Panc1 (cell line): ENCODE measurements around the gene COG2. TPM values are rescaled to one million over a fixed set of nuclear protein-coding genes. Genes with fewer than 3 reads are reported as not detected.
"Not testable (repeated sequence)": the region's sequence is repeated elsewhere in the genome, so short reads cannot be mapped to it uniquely, and the experiment has no call there.

Experiments used
- ATAC-seq: fragments of 200-7000 bp; cut with Tn5 transposase; 2 replicates; pipeline ENCODE4 v1.9.1; 2020; ENCODE audit warnings: mild to moderate bottlenecking, moderate library complexity
- BruUV-seq: library from RNA; stranded (reverse); fragments of 400-500 nt; replicated peaks from 2 replicates; lab custom pipeline; 2021; lab: Mats Ljungman, UMichigan
- CTCF ChIA-PET: fragments of 300-600 bp; sonication (Branson Sonifier 250); formaldehyde crosslinking; loops from one replicate; lab custom pipeline; 2022; ENCODE audit warnings: antibody characterized with exemption; lab: Charles Lee
- POLR2A ChIA-PET: fragments of 300-600 bp; sonication (Branson Sonifier 250); formaldehyde crosslinking; loops from one replicate; lab custom pipeline; 2022; ENCODE audit warnings: antibody characterized with exemption; lab: Charles Lee
- DNase-seq: peaks from one replicate; pipeline ENCODE4 v3.0.0-alpha.2; 2010; ENCODE audit warnings: low read depth, low spot score
- H3K27ac ChIP-seq: 2 replicates; pipeline ENCODE4 v1.5.1; 2011; ENCODE audit warnings: mild to moderate bottlenecking, low read length, inconsistent platforms
- H3K27me3 ChIP-seq: fragments of 200-500 bp; sonication (Bioruptor generic); 2 replicates; pipeline ENCODE4 v1.6.0; 2014; ENCODE audit warnings: low read length, inconsistent platforms; ENCODE audit not compliant: control insufficient read depth, insufficient read depth
- H3K36me3 ChIP-seq: fragments of 200-500 bp; sonication (Bioruptor generic); 2 replicates; pipeline ENCODE4 v1.5.1; 2014; ENCODE audit warnings: inconsistent platforms, mild to moderate bottlenecking, low read length, moderate library complexity; ENCODE audit not compliant: control insufficient read depth, insufficient read depth
- H3K4me1 ChIP-seq: 2 replicates; pipeline ENCODE4 v1.5.1; 2011; ENCODE audit warnings: inconsistent platforms, mild to moderate bottlenecking, low read length, moderate library complexity; ENCODE audit not compliant: control insufficient read depth, insufficient read depth
- H3K4me3 ChIP-seq, 2 experiments: 2 replicates each; pipeline ENCODE4 v1.5.1; 2011 to 2012; ENCODE audit warnings: low read depth in 2 of 2, low read length in 2 of 2, mild to moderate bottlenecking in 2 of 2, inconsistent platforms in 1 of 2, moderate library complexity in 1 of 2
- H3K9me3 ChIP-seq: fragments of 200-500 bp; sonication (Bioruptor generic); 2 replicates; pipeline ENCODE4 v1.5.1; 2014; ENCODE audit warnings: low read depth, mild to moderate bottlenecking, inconsistent platforms, low read length, moderate library complexity; ENCODE audit not compliant: control insufficient read depth, insufficient read depth
- CTCF ChIP-seq: fragments of 450-650 bp; IDR thresholded peaks from 2 replicates; pipeline ENCODE4 v1.5.1; 2017; ENCODE audit warnings: mild to moderate bottlenecking
- POLR2AphosphoS5 ChIP-seq: IDR thresholded peaks from 2 replicates; pipeline ENCODE4 v1.6.1; 2012; ENCODE audit warnings: mild to moderate bottlenecking, low read depth, low read length, moderate library complexity
- SIN3A ChIP-seq: IDR thresholded peaks from 2 replicates; pipeline ENCODE4 v1.6.1; 2012; ENCODE audit warnings: low read depth, mild to moderate bottlenecking, low read length, moderate library complexity, borderline replicate concordance; ENCODE audit not compliant: insufficient read depth
- TCF7L2 ChIP-seq: IDR thresholded peaks from 2 replicates; pipeline ENCODE4 v1.6.1; 2011; ENCODE audit warnings: mild to moderate bottlenecking, low read depth, low read length, inconsistent platforms
- in situ Hi-C: cut with HindIII; loops from 2 replicates; pipeline ENCODE4 v1.10.0; 2016; ENCODE audit warnings: low sequenced_read_pairs, low pct_unique_long_range_greater_than_20kb
- intact Hi-C: fragments of 100-400 bp; cut with micrococcal nuclease; formaldehyde crosslinking; loops from one replicate; pipeline ENCODE4 v1.10.0; 2022; ENCODE audit not compliant: unreplicated experiment
- total RNA-seq: library from RNA; stranded (reverse); gene quantifications from one replicate; pipeline ENCODE4 v1.2.1, GENCODE V29; 2021; ENCODE audit not compliant: unreplicated experiment
- TF ChIP-seq, protein P1 (sequence below), 2 experiments: IDR thresholded peaks; 2 replicates each; pipeline ENCODE4 v1.6.1; 2011 to 2012; ENCODE audit warnings: low read depth in 2 of 2, control low read depth in 1 of 2, low read length in 1 of 2, mild to moderate bottlenecking in 1 of 2, moderate library complexity in 1 of 2; ENCODE audit not compliant: insufficient read depth in 1 of 2

Gene COG2
- total RNA-seq, 1 experiment from 2014 or later: 20.5 TPM

GRCh38 chr1:230599926-230600656 is 42.2 kb upstream of the COG2 start:
- H3K9me3 ChIP-seq: no peaks in the 10 kb centered on the region
- ChIA-PET CTCF (no interaction called here), POLR2A (no interaction called here)
- intact Hi-C loops: no loop called here
- H3K36me3 ChIP-seq: no peaks in the 10 kb centered on the region
- no peaks in the 10 kb centered on the region for H3K4me1 ChIP-seq
- TF ChIP-seq CTCF (no peak), SIN3A (no peak), TCF7L2 (no peak), POLR2AphosphoS5 (no peak)
- TF ChIP-seq, protein P1, sequence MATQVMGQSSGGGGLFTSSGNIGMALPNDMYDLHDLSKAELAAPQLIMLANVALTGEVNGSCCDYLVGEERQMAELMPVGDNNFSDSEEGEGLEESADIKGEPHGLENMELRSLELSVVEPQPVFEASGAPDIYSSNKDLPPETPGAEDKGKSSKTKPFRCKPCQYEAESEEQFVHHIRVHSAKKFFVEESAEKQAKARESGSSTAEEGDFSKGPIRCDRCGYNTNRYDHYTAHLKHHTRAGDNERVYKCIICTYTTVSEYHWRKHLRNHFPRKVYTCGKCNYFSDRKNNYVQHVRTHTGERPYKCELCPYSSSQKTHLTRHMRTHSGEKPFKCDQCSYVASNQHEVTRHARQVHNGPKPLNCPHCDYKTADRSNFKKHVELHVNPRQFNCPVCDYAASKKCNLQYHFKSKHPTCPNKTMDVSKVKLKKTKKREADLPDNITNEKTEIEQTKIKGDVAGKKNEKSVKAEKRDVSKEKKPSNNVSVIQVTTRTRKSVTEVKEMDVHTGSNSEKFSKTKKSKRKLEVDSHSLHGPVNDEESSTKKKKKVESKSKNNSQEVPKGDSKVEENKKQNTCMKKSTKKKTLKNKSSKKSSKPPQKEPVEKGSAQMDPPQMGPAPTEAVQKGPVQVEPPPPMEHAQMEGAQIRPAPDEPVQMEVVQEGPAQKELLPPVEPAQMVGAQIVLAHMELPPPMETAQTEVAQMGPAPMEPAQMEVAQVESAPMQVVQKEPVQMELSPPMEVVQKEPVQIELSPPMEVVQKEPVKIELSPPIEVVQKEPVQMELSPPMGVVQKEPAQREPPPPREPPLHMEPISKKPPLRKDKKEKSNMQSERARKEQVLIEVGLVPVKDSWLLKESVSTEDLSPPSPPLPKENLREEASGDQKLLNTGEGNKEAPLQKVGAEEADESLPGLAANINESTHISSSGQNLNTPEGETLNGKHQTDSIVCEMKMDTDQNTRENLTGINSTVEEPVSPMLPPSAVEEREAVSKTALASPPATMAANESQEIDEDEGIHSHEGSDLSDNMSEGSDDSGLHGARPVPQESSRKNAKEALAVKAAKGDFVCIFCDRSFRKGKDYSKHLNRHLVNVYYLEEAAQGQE (IDR thresholded peaks at IDR 0.05; ENCODE audit: insufficient read depth in 1 of 2, low read depth in 2 of 2, low read length in 1 of 2): no peak
- H3K27ac ChIP-seq: no peak overlapping the region
- 0 out of 2 replicates have a peak, but pooled peaks cover 3% of the 10 kb centered on the region for H3K27me3 ChIP-seq
- ATAC-seq (no peak), DNase-seq (no peak)
- BruUV-seq: no TSS peak
- in situ Hi-C loops: no loop called here
- no peak overlapping the region for H3K4me3 ChIP-seq

GRCh38 chr1:230600657-230601400 is 41.5 kb upstream of the COG2 start:
- BruUV-seq, POLR2A ChIA-PET, ATAC-seq: not testable (repeated sequence)

GRCh38 chr1:230609208-230609607 is 33.1 kb upstream of the COG2 start:
- BruUV-seq: no TSS peak

More at GRCh38 chr1:230600657-230601400, 41.5 kb upstream of the COG2 start:
- H3K27ac ChIP-seq, CTCF ChIA-PET, H3K4me3 ChIP-seq, DNase-seq, H3K4me1 ChIP-seq, in situ Hi-C loops, H3K36me3 ChIP-seq, H3K9me3 ChIP-seq, H3K27me3 ChIP-seq, intact Hi-C loops: not testable (repeated sequence)

More at GRCh38 chr1:230609208-230609607, 33.1 kb upstream of the COG2 start:
- DNase-seq: no peak
- CTCF ChIA-PET: no interaction called here
- H3K36me3 ChIP-seq: no peaks in the 10 kb centered on the region
- H3K27me3 ChIP-seq: peaks cover 6% of the 10 kb centered on the region
- intact Hi-C loops (no loop called here), in situ Hi-C loops (no loop called here)
- no peaks in the 10 kb centered on the region for H3K4me1 ChIP-seq
- no peaks in the 10 kb centered on the region for H3K9me3 ChIP-seq
- no peak overlapping the region for H3K4me3 ChIP-seq
- no peak for TF ChIP-seq SIN3A
- TF ChIP-seq POLR2AphosphoS5: no peak
- no peak for TF ChIP-seq CTCF
- no peak for TF ChIP-seq TCF7L2
- TF ChIP-seq, protein P1 (IDR thresholded peaks at IDR 0.05; ENCODE audit: insufficient read depth in 1 of 2, low read depth in 2 of 2, low read length in 1 of 2): no peak
- no peak overlapping the region for H3K27ac ChIP-seq
- POLR2A ChIA-PET: no interaction called here
- ATAC-seq: no peak
